ENCODE measurements around the gene ABCC10. TPM values are rescaled to one million over a fixed set of nuclear protein-coding genes. Genes with fewer than 3 reads are reported as not detected.
"Not testable (repeated sequence)": the region's sequence is repeated elsewhere in the genome, so short reads cannot be mapped to it uniquely, and the experiment has no call there.

The ABCC10 gene
- total RNA-seq, 2 donors from 2014 or later = 24.3 to 58.9 TPM

DNA sequence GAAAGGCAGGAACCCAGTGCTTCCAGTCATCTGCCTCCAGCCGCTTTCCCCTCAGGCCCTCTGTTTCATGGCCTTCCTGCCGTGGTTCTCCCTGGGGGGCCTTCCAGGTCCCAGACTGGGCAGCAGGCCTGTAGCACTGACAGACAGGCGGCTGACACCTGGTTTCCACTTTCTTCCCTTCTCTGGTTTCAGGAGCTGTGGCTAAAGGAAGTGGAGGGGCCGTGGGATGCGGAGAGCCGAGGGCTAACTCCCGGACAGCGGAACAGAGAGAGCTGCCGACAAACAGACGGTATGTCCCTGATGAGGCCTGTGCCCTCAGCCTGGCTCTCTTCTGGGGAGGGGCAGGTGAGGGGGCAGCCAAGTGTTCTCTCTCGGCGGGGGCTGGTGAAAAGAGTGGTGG, 70.3 kb downstream of the ABCC10 start:
- ATAC-seq (ENCODE audit: insufficient number of reproducible peaks, low FRiP score, low read depth) = no peak
- H3K27ac ChIP-seq = no peak overlapping the region

DNA sequence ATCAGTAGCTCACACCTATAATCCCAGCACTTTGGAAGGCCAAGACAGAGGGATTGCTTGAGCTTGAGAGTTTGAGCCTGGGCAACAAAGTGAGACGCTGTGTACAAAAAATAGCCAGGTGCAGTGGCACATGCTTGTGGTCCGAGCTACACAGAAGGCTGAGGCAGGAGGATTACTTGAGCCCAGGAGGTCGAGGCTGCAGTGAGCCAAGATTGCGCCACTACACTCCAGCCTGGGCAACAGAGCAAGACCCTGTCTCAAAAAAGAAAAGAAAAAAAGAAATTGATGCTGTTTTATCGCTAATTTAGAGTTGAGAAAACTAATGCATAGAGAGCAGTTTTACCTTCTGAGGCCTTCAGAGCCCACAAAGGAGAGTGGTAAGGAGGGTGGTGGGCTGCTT, 71.0 kb downstream of the ABCC10 start:
- not testable (repeated sequence) for ATAC-seq (ENCODE audit: insufficient number of reproducible peaks, low FRiP score, low read depth); H3K4me3 ChIP-seq; H3K9me3 ChIP-seq; DNase-seq (ENCODE audit: low spot score); H3K27ac ChIP-seq; H3K27me3 ChIP-seq (replicated peaks; ENCODE audit: insufficient read depth)
- H3K4me1 ChIP-seq (ENCODE audit: control insufficient read depth in 1 of 2, low read depth in 2 of 2) = peaks cover 17 to 46% of the 10 kb centered on the region in 2 donors
- H3K36me3 ChIP-seq = peaks cover 34% of the 10 kb centered on the region

More for the DNA sequence above, 70.3 kb downstream of the ABCC10 start:
- peaks cover 29% of the 10 kb centered on the region for H3K36me3 ChIP-seq
- TF ChIP-seq, protein P1, sequence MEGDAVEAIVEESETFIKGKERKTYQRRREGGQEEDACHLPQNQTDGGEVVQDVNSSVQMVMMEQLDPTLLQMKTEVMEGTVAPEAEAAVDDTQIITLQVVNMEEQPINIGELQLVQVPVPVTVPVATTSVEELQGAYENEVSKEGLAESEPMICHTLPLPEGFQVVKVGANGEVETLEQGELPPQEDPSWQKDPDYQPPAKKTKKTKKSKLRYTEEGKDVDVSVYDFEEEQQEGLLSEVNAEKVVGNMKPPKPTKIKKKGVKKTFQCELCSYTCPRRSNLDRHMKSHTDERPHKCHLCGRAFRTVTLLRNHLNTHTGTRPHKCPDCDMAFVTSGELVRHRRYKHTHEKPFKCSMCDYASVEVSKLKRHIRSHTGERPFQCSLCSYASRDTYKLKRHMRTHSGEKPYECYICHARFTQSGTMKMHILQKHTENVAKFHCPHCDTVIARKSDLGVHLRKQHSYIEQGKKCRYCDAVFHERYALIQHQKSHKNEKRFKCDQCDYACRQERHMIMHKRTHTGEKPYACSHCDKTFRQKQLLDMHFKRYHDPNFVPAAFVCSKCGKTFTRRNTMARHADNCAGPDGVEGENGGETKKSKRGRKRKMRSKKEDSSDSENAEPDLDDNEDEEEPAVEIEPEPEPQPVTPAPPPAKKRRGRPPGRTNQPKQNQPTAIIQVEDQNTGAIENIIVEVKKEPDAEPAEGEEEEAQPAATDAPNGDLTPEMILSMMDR (IDR thresholded peaks at IDR 0.05) = no peak
- no peak overlapping the region for H3K4me3 ChIP-seq
- no peaks in the 10 kb centered on the region for H3K9me3 ChIP-seq
- peaks cover 19 to 46% of the 10 kb centered on the region in 2 donors for H3K4me1 ChIP-seq (ENCODE audit: control insufficient read depth in 1 of 2, low read depth in 2 of 2)
- DNase-seq (ENCODE audit: low spot score) = no peak
- H3K27me3 ChIP-seq (replicated peaks; ENCODE audit: insufficient read depth) = no peaks in the 10 kb centered on the region

DNA sequence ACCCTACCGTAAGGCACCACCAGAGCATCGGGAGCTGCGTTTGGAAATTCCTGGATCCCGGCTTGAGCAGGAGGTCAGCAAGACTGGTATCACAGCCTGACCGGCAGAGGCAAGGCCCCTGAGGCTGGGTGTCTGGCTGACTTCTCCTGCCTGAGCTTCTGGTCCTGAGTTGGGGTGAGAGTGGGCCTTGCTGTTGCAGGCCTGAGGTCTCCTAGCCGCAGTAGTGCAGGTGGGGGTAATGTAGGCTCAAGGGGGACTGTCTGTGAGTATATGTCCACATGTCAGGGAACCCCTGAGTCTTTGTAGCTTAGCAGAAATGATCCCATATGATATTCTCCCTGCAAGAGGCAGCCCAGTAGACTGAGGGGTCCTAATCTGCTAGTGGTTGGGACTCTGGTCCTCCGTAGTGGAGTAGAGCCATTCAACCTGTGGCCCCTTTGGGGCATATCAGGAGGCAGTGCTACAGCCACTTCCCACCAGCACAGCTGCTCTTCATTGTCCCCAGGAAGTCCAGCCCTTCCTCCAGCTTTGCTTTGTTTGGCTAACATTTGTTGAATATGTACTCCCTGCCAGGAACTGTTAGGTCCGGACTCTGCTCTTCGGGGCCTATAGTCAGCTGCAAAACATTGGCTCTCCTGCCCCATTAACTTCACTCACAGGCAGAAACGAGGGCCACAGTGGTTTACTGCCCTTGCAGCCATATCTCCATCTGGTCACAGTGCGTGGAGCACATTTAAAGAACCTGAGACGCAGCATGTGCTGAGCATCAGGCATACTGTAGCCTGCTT, 71.9 kb downstream of the ABCC10 start:
- ATAC-seq (ENCODE audit: insufficient number of reproducible peaks, low FRiP score, low read depth) (no peak), DNase-seq (ENCODE audit: low spot score) (no peak)
- no peak overlapping the region for H3K4me3 ChIP-seq
- H3K9me3 ChIP-seq = no peaks in the 10 kb centered on the region
- peak overlapping the region; percentile 2 to 39 for H3K27ac ChIP-seq
- peaks cover 41% of the 10 kb centered on the region for H3K36me3 ChIP-seq
- H3K27me3 ChIP-seq (replicated peaks; ENCODE audit: insufficient read depth) = no peaks in the 10 kb centered on the region
- TF ChIP-seq, protein P1 (IDR thresholded peaks at IDR 0.05) = no peak
- H3K4me1 ChIP-seq (ENCODE audit: control insufficient read depth in 1 of 2, low read depth in 2 of 2) = peaks cover 17 to 46% of the 10 kb centered on the region in 2 donors

Other genes starting within 250 kb of the ABCC10 start
- gene CUL9, start 245.3 kb upstream of the ABCC10 start, total RNA-seq = 10 to 100 TPM; 30.3 to 41.2 TPM
- gene DNPH1, start 198.1 kb upstream of the ABCC10 start, total RNA-seq = 10 to 100 TPM; 16.7 to 54.7 TPM
- gene TTBK1, start 184.1 kb upstream of the ABCC10 start, total RNA-seq = not detected
- gene SLC22A7, start 129.3 kb upstream of the ABCC10 start, total RNA-seq = not detected
- not detected for gene CRIP3, start 118.7 kb upstream of the ABCC10 start, total RNA-seq
- gene ZNF318, start 57.9 kb upstream of the ABCC10 start, total RNA-seq = 10 to 100 TPM; 13.0 to 24.1 TPM
- gene DLK2, start 28.0 kb downstream of the ABCC10 start, total RNA-seq = not detected
- 10 to 100 TPM; 19.5 to 21.0 TPM for gene TJAP1, start 50.0 kb downstream of the ABCC10 start, total RNA-seq
- under 1 TPM; 0.54 to 0.63 TPM for gene LRRC73, start 82.8 kb downstream of the ABCC10 start, total RNA-seq
- 100 to 1,000 TPM in 1 of 2 donors, 10 to 100 TPM in 1; 92.2 to 160 TPM for gene YIPF3, start 89.4 kb downstream of the ABCC10 start, total RNA-seq
- 10 to 100 TPM in 1 of 2 donors, 1 to 10 TPM in 1; 9.9 to 29.2 TPM for gene POLR1C, start 89.5 kb downstream of the ABCC10 start, total RNA-seq
- 10 to 100 TPM; 11.9 to 33.2 TPM for gene XPO5, start 148.5 kb downstream of the ABCC10 start, total RNA-seq
- gene POLH, start 148.6 kb downstream of the ABCC10 start, total RNA-seq = 10 to 100 TPM in 1 of 2 donors, 1 to 10 TPM in 1; 9.0 to 11.9 TPM
- gene GTPBP2, start 201.7 kb downstream of the ABCC10 start, total RNA-seq = 10 to 100 TPM; 45.9 to 66.1 TPM
- gene MAD2L1BP, start 208.3 kb downstream of the ABCC10 start, total RNA-seq = 10 to 100 TPM; 11.3 to 24.8 TPM
- not detected for gene RSPH9, start 217.5 kb downstream of the ABCC10 start, total RNA-seq

Measured in thoracic aorta (tissue), 2 donors.